Stimulated activated CD4-positive, alpha-beta T cell treated with anti-CD3 and anti-CD28 coated beads, Interleukin-12 subunit alpha, Interleukin-12 subunit beta, amount 100 ng/mL, for 4 hours (primary cell): ENCODE results near the gene MRTFB.
A peak's percentile ranks its signal among the peaks of the same experiment; 100 is the strongest.

Experiments
- DNase-seq: peaks from one replicate; pipeline ENCODE4 v3.0.0-alpha.2; 2020

The MRTFB gene

GRCh38 chr16:14244196-14245010 is 173.3 kb downstream of the MRTFB start:
- DNase-seq: no peak

GRCh38 chr16:14248791-14249190 is 177.7 kb downstream of the MRTFB start:
- no peak for DNase-seq

- peak; percentile 25 for DNase-seq
These were observed 178.3 kb downstream of the MRTFB start for GRCh38 chr16:14249291-14250032.

GRCh38 chr16:14251419-14251818 is 180.3 kb downstream of the MRTFB start:
- DNase-seq: no peak

GRCh38 chr16:14252860-14253259 is 181.7 kb downstream of the MRTFB start:
- no peak for DNase-seq

GRCh38 chr16:14263011-14263410 is 191.9 kb downstream of the MRTFB start:
- no peak for DNase-seq

- no peak for DNase-seq
These were observed 192.7 kb downstream of the MRTFB start for GRCh38 chr16:14263769-14264168.

GRCh38 chr16:14264327-14264943 is 193.3 kb downstream of the MRTFB start:
- no peak for DNase-seq

GRCh38 chr16:14268073-14268472 is 197.0 kb downstream of the MRTFB start:
- no peak for DNase-seq

- no peak for DNase-seq
These were observed 204.8 kb downstream of the MRTFB start for GRCh38 chr16:14275934-14276333.

- no peak for DNase-seq
These were observed 207.6 kb downstream of the MRTFB start for GRCh38 chr16:14278749-14279148.

- DNase-seq: no peak
These were observed 209.4 kb downstream of the MRTFB start for GRCh38 chr16:14280541-14280940.

- DNase-seq: no peak
These were observed 212.7 kb downstream of the MRTFB start for GRCh38 chr16:14283786-14284185.

- no peak for DNase-seq
These were observed 213.3 kb downstream of the MRTFB start for GRCh38 chr16:14284371-14284770.

- no peak for DNase-seq
These were observed 213.9 kb downstream of the MRTFB start for GRCh38 chr16:14284930-14285512.

- DNase-seq: peak; percentile 97
These were observed 214.6 kb downstream of the MRTFB start for GRCh38 chr16:14285513-14286367.

- no peak for DNase-seq
These were observed 215.5 kb downstream of the MRTFB start for GRCh38 chr16:14286368-14287230.

- DNase-seq: no peak
These were observed 218.7 kb downstream of the MRTFB start for GRCh38 chr16:14289692-14290340.

- DNase-seq: no peak
These were observed 220.2 kb downstream of the MRTFB start for GRCh38 chr16:14291286-14291685.

GRCh38 chr16:14292051-14292825 is 221.1 kb downstream of the MRTFB start:
- DNase-seq: no peak
